Stimulated activated CD8-positive, alpha-beta memory T cell treated with anti-CD3 and anti-CD28 coated beads, Interleukin-4, amount 100 ng/mL, for 1 hour (primary cell): ENCODE data around the gene PDE6A.
"Not testable (repeated sequence)": the region's sequence is repeated elsewhere in the genome, so short reads cannot be mapped to it uniquely, and the experiment has no call there.

Experiments used
- DNase-seq, 2 donors: peaks; one replicate each; pipeline ENCODE4 v3.0.0-alpha.2; 2020; ENCODE audit warnings: low read depth in 2 of 2, low spot score in 1 of 2

The PDE6A gene

GRCh38 chr5:149953436-149954121 is 9.0 kb upstream of the PDE6A start:
- DNase-seq: no peak

GRCh38 chr5:149951138-149951749 is 6.7 kb upstream of the PDE6A start:
- no peak for DNase-seq

GRCh38 chr5:149948993-149949392 is 4.4 kb upstream of the PDE6A start:
- no peak for DNase-seq

- DNase-seq: no peak
Observed at GRCh38 chr5:149946118-149946517, 1.5 kb upstream of the PDE6A start.

- not testable (repeated sequence) for DNase-seq
Observed at GRCh38 chr5:149943177-149943949, 1.2 kb downstream of the PDE6A start.

GRCh38 chr5:149942741-149943169 is 1.8 kb downstream of the PDE6A start:
- not testable (repeated sequence) for DNase-seq

- DNase-seq: no peak
Observed at GRCh38 chr5:149942199-149942598, 2.4 kb downstream of the PDE6A start.

GRCh38 chr5:149941795-149942194 is 2.8 kb downstream of the PDE6A start:
- DNase-seq: no peak

GRCh38 chr5:149940941-149941644 is 3.5 kb downstream of the PDE6A start:
- no peak for DNase-seq

- no peak for DNase-seq
Observed at GRCh38 chr5:149940077-149940574, 4.5 kb downstream of the PDE6A start.

- no peak for DNase-seq
Observed at GRCh38 chr5:149939546-149939945, 5.0 kb downstream of the PDE6A start.

- DNase-seq: no peak
Observed at GRCh38 chr5:149938791-149939358, 5.7 kb downstream of the PDE6A start.

GRCh38 chr5:149938279-149938678 is 6.3 kb downstream of the PDE6A start:
- DNase-seq: no peak

GRCh38 chr5:149937610-149938009 is 7.0 kb downstream of the PDE6A start:
- DNase-seq: no peak

GRCh38 chr5:149936700-149937091 is 7.9 kb downstream of the PDE6A start:
- DNase-seq: no peak

GRCh38 chr5:149936044-149936699 is 8.4 kb downstream of the PDE6A start:
- no peak for DNase-seq

- no peak for DNase-seq
Observed at GRCh38 chr5:149935431-149935901, 9.1 kb downstream of the PDE6A start.

- DNase-seq: no peak
Observed at GRCh38 chr5:149932445-149933350, 11.9 kb downstream of the PDE6A start.

GRCh38 chr5:149931992-149932436 is 12.6 kb downstream of the PDE6A start:
- DNase-seq: no peak
